K562 (cell line): ENCODE measurements around the gene ADNP. TPM values are rescaled to one million over a fixed set of nuclear protein-coding genes. Genes with fewer than 3 reads are reported as not detected.

Experiments used
- ARID2 ChIP-seq: fragments of 450-650 bp; IDR thresholded peaks from 2 replicates; pipeline ENCODE4 v1.6.1; 2017; ENCODE audit warnings: antibody characterized with exemption, mild to moderate bottlenecking
- ATF7 ChIP-seq: fragments of 450-650 bp; IDR thresholded peaks from 2 replicates; pipeline ENCODE4 v1.7.1; 2014; ENCODE audit warnings: mild to moderate bottlenecking, moderate library complexity
- CEBPZ ChIP-seq: fragments of 150-350 bp; IDR thresholded peaks from 2 replicates; pipeline ENCODE4 v1.6.1; 2014; ENCODE audit warnings: low read depth, mild to moderate bottlenecking, low read length, borderline replicate concordance
- EHMT2 ChIP-seq: fragments of 450-650 bp; IDR thresholded peaks from 2 replicates; pipeline ENCODE4 v1.6.1; 2018; ENCODE audit warnings: antibody characterized with exemption
- FIP1L1 ChIP-seq: fragments of 200-400 bp; formaldehyde crosslinking; IDR thresholded peaks from 2 replicates; pipeline ENCODE4 v1.6.1; 2018; ENCODE audit warnings: mild to moderate bottlenecking, low read depth, low read length; ENCODE audit not compliant: poor library complexity, severe bottlenecking
- FOXA1 ChIP-seq: fragments of 450-650 bp; IDR thresholded peaks from 2 replicates; pipeline ENCODE4 v1.6.1; 2016; ENCODE audit warnings: mild to moderate bottlenecking, borderline replicate concordance
- HSF4 ChIP-seq: fragments of 250-450 bp; sonication (Bioruptor Pico); IDR thresholded peaks from 2 replicates; pipeline ENCODE4 v2.1.2; 2022; ENCODE audit warnings: mild to moderate bottlenecking, moderate library complexity, borderline replicate concordance
- MAFF ChIP-seq: IDR thresholded peaks from 2 replicates; pipeline ENCODE4 v1.6.1; 2012; ENCODE audit warnings: low read length, improper control_type of control experiment
- NFRKB ChIP-seq: fragments of 450-650 bp; IDR thresholded peaks from 2 replicates; pipeline ENCODE4 v1.6.1; 2016; ENCODE audit warnings: low read depth
- OTX1 ChIP-seq: fragments of 450-650 bp; formaldehyde crosslinking; IDR thresholded peaks from 2 replicates; pipeline ENCODE4 v1.4.0; 2022; ENCODE audit warnings: mild to moderate bottlenecking
- RB1 ChIP-seq: fragments of 450-650 bp; IDR thresholded peaks from 2 replicates; pipeline ENCODE4 v1.6.1; 2017; ENCODE audit warnings: low read depth, mild to moderate bottlenecking
- RFX7 ChIP-seq: fragments of 250-450 bp; sonication (Bioruptor Pico); IDR thresholded peaks from 2 replicates; pipeline ENCODE4 v1.5.1; 2021; ENCODE audit warnings: mild to moderate bottlenecking
- ZC3H8 ChIP-seq: fragments of 450-650 bp; IDR thresholded peaks from 2 replicates; pipeline ENCODE4 v1.6.1; 2017
- ZNF197 ChIP-seq: fragments of 200-800 bp; sonication (Bioruptor generic); IDR thresholded peaks from 2 replicates; pipeline ENCODE4 v1.6.1; 2016; ENCODE audit warnings: low read depth, missing genetic modification characterization, missing compliant biosample characterization
- polyA plus RNA-seq, 8 experiments: library from polyadenylated mRNA; depleted of rRNA in 4 of 8; stranded (reverse) in 5 of 8; unstranded in 3 of 8; fragments of >200 nt; fragmentation: Nextera tagmentation in 2 of 8; fragmentation: Illumina TruSeq in 1 of 8; extraction: Ambion mirVana in 2 of 8; extraction: Trizol in 1 of 8; gene quantifications; 2 replicates each; pipeline versions ENCODE4 v1.2.1 to v1.2.3, GENCODE V29; 2011 to 2014; ENCODE audit warnings: inconsistent platforms in 1 of 8, missing spikeins in 1 of 8
- total RNA-seq, 7 experiments: library from RNA; depleted of rRNA in 6 of 7; stranded (reverse); fragments of >200 nt in 6 of 7; fragmentation: Illumina TruSeq in 2 of 7; extraction: Trizol in 2 of 7; gene quantifications; 2 replicates each; pipeline versions ENCODE4 v1.2.1 to v1.2.3, GENCODE V29; 2011 to 2021; ENCODE audit warnings: low replicate concordance in 1 of 7
- TF ChIP-seq, protein P1 (sequence below): sonication (generic); formaldehyde crosslinking; IDR thresholded peaks from 2 replicates; pipeline ENCODE4 v1.8.1; 2022; ENCODE audit warnings: missing genetic modification reagents
- TF ChIP-seq, protein P2 (sequence below): sonication (generic); formaldehyde crosslinking; IDR thresholded peaks from 2 replicates; pipeline ENCODE4 v1.8.0; 2022; ENCODE audit warnings: mild to moderate bottlenecking, missing genetic modification reagents

Gene ADNP
- total and polyA plus RNA-seq, 9 of the 15 experiments (the other 6 are each of a cell fraction or from before 2014, with no cell fraction given), result 17.8 to 59.9 (median 25.3) TPM

GRCh38 chr20:50931306-50932015 is at the start of gene ADNP (continued):
- TF ChIP-seq RFX7 (CRISPR knock-in tag), result 0 out of 2 replicates have a peak, but pooled peaks have one; percentile 37
- peak; percentile 99 for TF ChIP-seq FIP1L1
- TF ChIP-seq ARID2, result no peak
- TF ChIP-seq ZNF197 (CRISPR knock-in tag), result peak; percentile 45; the same call in 1 of the 2 replicates
- TF ChIP-seq EHMT2, result no peak
- 0 out of 2 replicates have a peak, but pooled peaks have one; percentile 23 for TF ChIP-seq OTX1 (CRISPR knock-in tag)
- peak; percentile 74; the same call in 1 of the 2 replicates for TF ChIP-seq HSF4
- peak; percentile 96 for TF ChIP-seq ATF7
- TF ChIP-seq FOXA1, result no peak
- peak; percentile 97; the same call in 1 of the 2 replicates for TF ChIP-seq RB1
- TF ChIP-seq, protein P1, sequence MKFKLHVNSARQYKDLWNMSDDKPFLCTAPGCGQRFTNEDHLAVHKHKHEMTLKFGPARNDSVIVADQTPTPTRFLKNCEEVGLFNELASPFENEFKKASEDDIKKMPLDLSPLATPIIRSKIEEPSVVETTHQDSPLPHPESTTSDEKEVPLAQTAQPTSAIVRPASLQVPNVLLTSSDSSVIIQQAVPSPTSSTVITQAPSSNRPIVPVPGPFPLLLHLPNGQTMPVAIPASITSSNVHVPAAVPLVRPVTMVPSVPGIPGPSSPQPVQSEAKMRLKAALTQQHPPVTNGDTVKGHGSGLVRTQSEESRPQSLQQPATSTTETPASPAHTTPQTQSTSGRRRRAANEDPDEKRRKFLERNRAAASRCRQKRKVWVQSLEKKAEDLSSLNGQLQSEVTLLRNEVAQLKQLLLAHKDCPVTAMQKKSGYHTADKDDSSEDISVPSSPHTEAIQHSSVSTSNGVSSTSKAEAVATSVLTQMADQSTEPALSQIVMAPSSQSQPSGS (CRISPR knock-in tag), result 0 out of 2 replicates have a peak, but pooled peaks have one; percentile 21
- TF ChIP-seq CEBPZ, result no peak
- TF ChIP-seq NFRKB, result peak; percentile 97
- peak; percentile 40; the same call in 1 of the 2 replicates for TF ChIP-seq MAFF
- no peak for TF ChIP-seq ZC3H8
- TF ChIP-seq, protein P2, sequence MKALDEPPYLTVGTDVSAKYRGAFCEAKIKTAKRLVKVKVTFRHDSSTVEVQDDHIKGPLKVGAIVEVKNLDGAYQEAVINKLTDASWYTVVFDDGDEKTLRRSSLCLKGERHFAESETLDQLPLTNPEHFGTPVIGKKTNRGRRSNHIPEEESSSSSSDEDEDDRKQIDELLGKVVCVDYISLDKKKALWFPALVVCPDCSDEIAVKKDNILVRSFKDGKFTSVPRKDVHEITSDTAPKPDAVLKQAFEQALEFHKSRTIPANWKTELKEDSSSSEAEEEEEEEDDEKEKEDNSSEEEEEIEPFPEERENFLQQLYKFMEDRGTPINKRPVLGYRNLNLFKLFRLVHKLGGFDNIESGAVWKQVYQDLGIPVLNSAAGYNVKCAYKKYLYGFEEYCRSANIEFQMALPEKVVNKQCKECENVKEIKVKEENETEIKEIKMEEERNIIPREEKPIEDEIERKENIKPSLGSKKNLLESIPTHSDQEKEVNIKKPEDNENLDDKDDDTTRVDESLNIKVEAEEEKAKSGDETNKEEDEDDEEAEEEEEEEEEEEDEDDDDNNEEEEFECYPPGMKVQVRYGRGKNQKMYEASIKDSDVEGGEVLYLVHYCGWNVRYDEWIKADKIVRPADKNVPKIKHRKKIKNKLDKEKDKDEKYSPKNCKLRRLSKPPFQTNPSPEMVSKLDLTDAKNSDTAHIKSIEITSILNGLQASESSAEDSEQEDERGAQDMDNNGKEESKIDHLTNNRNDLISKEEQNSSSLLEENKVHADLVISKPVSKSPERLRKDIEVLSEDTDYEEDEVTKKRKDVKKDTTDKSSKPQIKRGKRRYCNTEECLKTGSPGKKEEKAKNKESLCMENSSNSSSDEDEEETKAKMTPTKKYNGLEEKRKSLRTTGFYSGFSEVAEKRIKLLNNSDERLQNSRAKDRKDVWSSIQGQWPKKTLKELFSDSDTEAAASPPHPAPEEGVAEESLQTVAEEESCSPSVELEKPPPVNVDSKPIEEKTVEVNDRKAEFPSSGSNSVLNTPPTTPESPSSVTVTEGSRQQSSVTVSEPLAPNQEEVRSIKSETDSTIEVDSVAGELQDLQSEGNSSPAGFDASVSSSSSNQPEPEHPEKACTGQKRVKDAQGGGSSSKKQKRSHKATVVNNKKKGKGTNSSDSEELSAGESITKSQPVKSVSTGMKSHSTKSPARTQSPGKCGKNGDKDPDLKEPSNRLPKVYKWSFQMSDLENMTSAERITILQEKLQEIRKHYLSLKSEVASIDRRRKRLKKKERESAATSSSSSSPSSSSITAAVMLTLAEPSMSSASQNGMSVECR (CRISPR knock-in tag), result peak; percentile 91
